Left colon (tissue), 2 donors: ENCODE data around the gene PRR19. TPM values are rescaled to one million over a fixed set of nuclear protein-coding genes. Genes with fewer than 3 reads are reported as not detected.

Experiments
- ATAC-seq: fragments of 200-7000 bp; cut with Tn5 transposase; one replicate; pipeline ENCODE4 v1.9.1; 2020; ENCODE audit warnings: mild to moderate bottlenecking, moderate library complexity
- DNase-seq, 2 donors: peaks; one replicate each; pipeline ENCODE4 v3.0.0-alpha.2; 2020
- intact Hi-C, 2 donors: fragments of 100-400 bp; cut with DNase I in 1 of 2; cut with micrococcal nuclease in 1 of 2; formaldehyde crosslinking; loops; one replicate each; pipeline versions ENCODE4 v1.11.2 to v1.14.0; 2022; cut with DNase I, micrococcal nuclease
- total RNA-seq, 2 donors: library from RNA; stranded (reverse); fragmentation: NEBNext Ultra II Directional; extraction: Animal tissue kit (Norgen Biotek cat#: 25700); gene quantifications; one replicate each; pipeline ENCODE4 v1.2.1, GENCODE V29; 2021
- donor health status: DM: no; HTN: no; CAD: no.
- donor health status: DM: yes; HTN: yes; CAD: no.

The PRR19 gene
- total RNA-seq, 2 donors from 2014 or later: 0.49 to 0.50 TPM

DNA sequence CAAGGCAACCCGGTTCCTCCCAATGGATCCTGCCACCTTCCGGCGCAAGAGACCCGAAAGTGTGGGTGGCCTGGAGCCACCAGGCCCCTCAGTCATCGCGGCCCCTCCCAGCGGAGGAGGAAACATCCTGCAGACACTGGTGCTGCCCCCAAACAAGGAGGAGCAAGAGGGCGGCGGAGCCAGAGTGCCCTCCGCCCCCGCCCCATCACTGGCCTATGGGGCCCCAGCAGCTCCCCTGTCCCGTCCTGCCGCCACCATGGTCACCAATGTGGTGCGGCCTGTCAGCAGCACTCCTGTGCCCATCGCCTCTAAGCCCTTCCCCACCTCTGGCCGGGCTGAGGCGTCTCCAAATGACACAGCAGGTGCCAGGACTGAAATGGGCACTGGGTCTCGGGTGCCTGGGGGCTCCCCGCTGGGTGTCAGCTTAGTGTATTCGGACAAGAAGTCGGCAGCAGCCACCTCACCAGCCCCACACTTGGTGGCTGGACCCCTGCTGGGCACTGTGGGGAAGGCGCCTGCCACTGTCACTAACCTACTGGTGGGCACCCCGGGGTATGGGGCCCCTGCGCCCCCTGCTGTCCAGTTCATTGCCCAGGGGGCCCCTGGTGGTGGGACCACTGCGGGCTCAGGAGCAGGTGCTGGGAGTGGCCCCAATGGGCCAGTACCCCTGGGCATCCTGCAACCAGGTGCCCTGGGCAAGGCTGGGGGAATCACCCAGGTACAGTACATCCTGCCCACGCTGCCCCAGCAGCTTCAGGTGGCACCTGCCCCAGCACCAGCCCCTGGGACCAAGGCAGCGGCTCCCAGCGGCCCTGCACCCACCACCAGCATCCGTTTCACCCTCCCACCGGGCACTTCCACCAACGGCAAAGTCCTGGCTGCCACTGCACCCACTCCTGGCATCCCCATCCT, 11.2 kb upstream of the PRR19 start:
- intact Hi-C loops: no loop called here
- ATAC-seq (peak; percentile 22), DNase-seq (no peak)

GRCh38 chr19:42291435-42291810, 10.5 kb upstream of the PRR19 start:
- peak; percentile 64 to 71 for DNase-seq
- intact Hi-C loops: no loop called here
- ATAC-seq: peak; percentile 66

DNA sequence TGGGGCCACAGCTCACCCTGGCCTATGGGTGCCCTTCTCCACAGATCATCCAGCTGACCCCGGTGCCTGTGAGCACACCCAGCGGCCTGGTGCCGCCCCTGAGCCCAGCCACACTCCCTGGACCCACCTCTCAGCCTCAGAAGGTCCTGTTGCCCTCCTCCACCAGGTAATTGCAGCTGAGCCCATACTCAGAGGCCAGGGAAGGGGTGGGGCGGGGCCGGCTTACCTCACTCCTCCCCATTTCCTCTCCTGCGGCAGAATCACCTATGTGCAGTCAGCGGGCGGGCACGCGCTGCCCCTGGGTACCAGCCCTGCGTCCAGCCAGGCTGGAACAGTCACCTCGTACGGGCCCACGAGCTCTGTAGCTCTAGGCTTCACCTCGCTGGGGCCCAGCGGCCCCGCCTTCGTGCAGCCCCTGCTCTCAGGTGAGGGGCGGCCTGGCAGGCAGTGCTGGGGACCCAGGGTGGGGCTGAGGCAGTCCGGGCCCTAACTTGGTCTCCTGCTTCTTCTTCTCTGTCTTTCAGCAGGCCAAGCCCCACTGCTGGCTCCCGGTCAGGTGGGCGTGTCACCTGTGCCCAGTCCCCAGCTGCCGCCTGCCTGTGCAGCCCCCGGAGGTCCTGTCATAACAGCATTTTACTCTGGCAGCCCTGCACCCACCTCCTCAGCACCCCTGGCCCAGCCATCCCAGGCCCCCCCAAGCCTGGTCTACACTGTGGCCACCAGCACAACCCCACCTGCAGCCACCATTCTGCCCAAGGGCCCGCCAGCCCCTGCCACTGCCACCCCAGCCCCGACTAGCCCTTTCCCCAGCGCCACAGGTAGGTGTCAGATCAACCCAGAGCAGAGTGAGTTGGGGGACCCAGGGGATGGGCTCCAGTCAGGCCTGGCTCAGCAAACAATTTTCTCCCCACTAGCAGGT, 9.6 kb upstream of the PRR19 start:
- intact Hi-C loops: no loop called here

DNA sequence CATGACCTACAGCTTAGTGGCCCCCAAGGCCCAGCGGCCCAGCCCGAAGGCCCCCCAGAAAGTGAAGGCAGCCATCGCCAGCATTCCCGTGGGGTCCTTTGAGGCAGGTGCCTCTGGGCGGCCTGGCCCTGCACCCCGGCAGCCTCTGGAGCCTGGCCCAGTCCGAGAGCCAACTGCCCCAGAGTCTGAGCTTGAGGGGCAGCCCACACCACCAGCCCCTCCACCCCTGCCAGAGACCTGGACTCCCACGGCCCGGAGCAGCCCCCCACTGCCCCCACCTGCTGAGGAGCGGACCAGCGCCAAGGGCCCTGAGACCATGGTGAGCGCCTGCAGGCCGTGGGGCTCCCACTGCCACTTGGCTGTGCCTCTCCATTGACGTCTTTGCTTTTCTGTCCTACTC, 9.0 kb upstream of the PRR19 start:
- ATAC-seq (no peak), DNase-seq (no peak)
- intact Hi-C loops: no loop called here

More for the DNA sequence above, 9.6 kb upstream of the PRR19 start:
- ATAC-seq (peak; percentile 68), DNase-seq (peak; percentile 60 to 70)

GRCh38 chr19:42293540-42293939, 8.4 kb upstream of the PRR19 start:
- intact Hi-C loops: no loop called here
- no peak for ATAC-seq
- no peak for DNase-seq

- no peak for ATAC-seq
- intact Hi-C loops: no loop called here
- no peak for DNase-seq
Measured at GRCh38 chr19:42293948-42294347, 8.0 kb upstream of the PRR19 start.

DNA sequence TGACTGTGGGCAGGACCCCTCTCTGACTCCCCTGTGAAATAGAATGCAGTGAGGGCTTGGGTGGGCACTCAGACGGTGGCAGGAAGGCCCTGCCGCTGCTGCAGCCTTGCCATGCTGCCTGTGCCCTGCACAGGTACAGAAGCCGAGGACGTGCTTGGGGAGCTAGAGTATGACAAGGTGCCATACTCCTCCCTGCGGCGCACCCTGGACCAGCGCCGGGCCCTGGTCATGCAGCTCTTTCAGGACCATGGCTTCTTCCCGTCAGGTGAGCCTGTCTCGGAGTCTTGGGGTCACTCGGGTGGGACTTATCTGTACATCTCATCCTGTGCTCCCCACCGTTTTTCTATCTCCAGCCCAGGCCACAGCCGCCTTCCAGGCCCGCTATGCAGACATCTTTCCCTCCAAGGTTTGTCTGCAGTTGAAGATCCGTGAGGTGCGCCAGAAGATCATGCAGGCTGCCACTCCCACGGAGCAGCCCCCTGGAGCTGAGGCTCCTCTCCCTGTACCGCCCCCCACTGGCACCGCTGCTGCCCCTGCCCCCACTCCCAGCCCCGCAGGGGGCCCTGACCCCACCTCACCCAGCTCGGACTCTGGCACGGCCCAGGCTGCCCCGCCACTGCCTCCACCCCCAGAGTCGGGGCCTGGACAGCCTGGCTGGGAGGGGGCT, 7.3 kb upstream of the PRR19 start:
- ATAC-seq: no peak
- intact Hi-C loops: no loop called here
- DNase-seq: no peak

DNA sequence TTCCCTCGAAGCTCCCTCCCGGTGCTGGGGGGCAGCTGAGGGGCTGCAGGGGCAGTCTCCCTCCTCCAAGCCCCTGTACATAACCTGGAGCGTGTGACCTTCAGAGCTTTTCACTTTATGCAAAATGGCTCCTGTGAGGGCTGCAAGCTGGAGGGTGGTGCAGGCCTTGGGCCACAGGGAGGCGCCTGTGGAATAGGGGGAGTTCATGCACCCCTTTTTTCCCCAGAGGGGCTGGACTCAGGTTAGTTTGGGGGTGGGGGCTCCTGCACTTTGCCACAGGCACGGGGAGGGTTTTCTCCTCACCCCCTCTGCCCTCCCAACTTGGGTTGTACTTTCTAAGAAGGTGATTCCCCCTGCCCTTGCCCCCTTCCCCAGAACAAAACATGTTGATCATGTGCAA, 6.6 kb upstream of the PRR19 start:
- intact Hi-C loops: no loop called here
- no peak for ATAC-seq
- DNase-seq: no peak

DNA sequence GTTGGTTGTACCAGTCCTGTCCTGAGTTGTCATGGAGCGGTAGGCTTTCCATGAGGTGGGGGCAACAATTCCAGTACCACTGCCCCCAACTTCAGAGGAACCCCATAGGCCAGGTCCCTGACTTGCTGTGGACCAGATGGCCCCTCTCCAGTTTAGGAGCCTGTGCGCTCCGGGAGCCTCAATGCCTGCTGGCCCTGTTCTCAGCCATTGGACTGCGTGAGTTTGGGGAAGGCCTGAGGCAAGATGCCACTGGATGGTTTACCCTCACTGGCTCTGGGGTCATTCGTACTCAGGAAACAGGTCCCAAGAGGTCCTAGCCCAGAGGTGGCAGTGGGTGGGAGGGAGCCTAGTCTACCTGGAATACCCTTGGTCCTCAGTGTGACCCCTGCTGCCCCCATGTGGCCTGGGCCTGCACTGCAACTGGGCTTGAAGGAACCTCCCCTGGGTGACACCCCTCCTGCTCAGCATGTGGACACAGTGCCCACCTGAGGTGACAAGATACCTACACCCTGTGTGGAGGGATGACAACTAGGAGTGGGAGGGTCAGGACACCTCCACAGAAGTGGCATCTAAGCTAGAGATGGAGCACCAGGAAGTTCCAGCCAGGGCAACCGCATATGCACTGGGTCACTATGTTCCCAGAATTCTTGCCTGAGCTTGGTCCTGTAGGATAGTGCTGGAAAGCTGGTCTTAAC, 6.0 kb upstream of the PRR19 start:
- ATAC-seq (peak; percentile 60), DNase-seq (peak; percentile 71 to 89)
- intact Hi-C loops: no loop called here

GRCh38 chr19:42297039-42297438, 4.9 kb upstream of the PRR19 start:
- intact Hi-C loops: no loop called here
- DNase-seq (no peak), ATAC-seq (no peak)

GRCh38 chr19:42303101-42303464, 1.2 kb downstream of the PRR19 start:
- intact Hi-C loops: no loop called here
- no peak for ATAC-seq
- DNase-seq: no peak

- ATAC-seq (no peak), DNase-seq (no peak)
- intact Hi-C loops: no loop called here
Measured at GRCh38 chr19:42303876-42304275, 1.9 kb downstream of the PRR19 start.

DNA sequence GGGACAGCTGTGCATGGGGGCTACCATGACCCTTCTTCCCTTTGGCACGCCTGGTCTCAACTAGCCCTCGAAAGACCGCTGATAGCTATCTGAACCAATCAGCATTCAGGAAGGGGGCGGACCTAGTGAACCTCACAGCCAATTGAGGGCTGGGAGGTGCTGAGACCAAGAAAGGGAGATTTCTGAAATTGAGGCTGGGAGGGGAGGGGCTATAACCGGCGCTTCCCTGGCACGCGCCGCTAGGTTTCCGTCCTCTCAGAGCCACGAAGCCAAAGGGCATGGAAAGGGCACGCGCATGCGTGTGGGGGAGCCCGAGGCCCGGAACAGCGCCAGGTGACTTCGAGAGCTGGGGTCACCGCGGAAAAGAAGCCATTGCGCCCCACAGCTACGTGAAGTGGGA, 4.7 kb downstream of the PRR19 start:
- intact Hi-C loops: no loop called here
- ATAC-seq (no peak), DNase-seq (no peak)

GRCh38 chr19:42309686-42310085, 7.8 kb downstream of the PRR19 start:
- DNase-seq: no peak
- ATAC-seq: no peak
- intact Hi-C loops: no loop called here

GRCh38 chr19:42311657-42312056, 9.7 kb downstream of the PRR19 start:
- ATAC-seq (no peak), DNase-seq (no peak)
- intact Hi-C loops: no loop called here

- DNase-seq (no peak), ATAC-seq (no peak)
- intact Hi-C loops: no loop called here
Measured at GRCh38 chr19:42312370-42312769, 10.4 kb downstream of the PRR19 start.

GRCh38 chr19:42313096-42313839, 11.3 kb downstream of the PRR19 start, which contains the start of gene TMEM145:
TMEM145 (plus strand) TSS chr19:42313309; CDS start chr19:42313377, 68 bp downstream.
- peak in 1 of 2 donors; percentile 62 for DNase-seq

More at GRCh38 chr19:42313096-42313839, 11.3 kb downstream of the PRR19 start, which contains the start of gene TMEM145:
- intact Hi-C loops: no loop called here
- peak; percentile 89 for ATAC-seq
